Embryonic facial prominence (tissue), 1 donor: Measurements from ENCODE around the gene SETDB1.

Source experiments
- DNase-seq: peaks from one replicate; pipeline ENCODE4 v3.0.0-alpha.2; 2016; ENCODE audit errors: extremely low spot score

The SETDB1 gene

GRCh38 chr1:151002051-151002450 is 75.9 kb downstream of the SETDB1 start:
- DNase-seq = no peak

- no peak for DNase-seq
Observed at GRCh38 chr1:151002611-151003010, 76.4 kb downstream of the SETDB1 start.

DNA sequence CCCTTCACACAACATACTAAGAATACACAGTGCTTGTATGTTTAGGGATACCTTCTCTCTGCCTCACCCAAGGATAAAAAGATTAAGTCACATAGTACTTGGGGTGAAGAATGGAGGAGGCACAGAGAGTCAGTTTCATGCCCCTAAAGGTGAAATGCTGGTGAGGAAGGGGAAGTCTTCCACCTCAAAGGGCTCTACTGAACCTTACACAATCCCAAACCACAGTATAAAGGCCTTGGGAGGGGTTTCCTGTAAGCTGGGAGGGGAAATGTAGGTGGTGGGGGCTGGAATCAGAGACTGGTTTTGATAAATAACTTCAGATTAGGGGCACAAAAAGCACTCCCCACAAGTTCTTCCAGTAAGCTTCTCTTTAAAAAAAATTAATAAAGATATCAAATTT is 77.0 kb downstream of the SETDB1 start:
- no peak for DNase-seq

DNA sequence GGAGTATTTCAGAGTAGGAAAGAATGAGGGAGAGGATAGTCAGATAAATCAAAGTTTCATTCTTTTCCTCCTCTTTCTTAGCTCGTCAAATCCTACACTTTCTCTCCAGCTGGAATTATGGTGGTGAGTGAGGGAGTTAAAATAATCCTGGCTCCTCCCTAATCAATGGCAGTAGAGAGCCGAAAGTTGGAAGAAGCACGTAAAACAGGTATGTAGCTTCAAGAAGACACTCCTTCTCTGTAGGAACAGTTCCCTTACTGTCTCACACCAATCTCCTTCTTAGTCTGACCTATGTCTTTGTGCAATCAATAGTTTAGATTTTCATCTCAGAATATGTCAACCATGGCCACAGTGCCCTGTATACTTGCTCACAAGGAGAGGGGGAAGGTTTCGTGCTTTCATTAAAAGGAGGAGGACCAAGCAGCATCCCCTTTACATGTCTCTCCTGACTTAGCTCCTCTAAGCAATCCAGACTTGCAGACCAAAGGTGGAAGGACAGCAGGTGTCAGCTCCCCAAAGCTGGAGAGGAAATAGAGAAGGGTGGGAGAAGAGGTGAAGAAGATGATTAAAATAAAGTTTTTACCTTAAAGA is 79.7 kb downstream of the SETDB1 start:
- DNase-seq = no peak

DNA sequence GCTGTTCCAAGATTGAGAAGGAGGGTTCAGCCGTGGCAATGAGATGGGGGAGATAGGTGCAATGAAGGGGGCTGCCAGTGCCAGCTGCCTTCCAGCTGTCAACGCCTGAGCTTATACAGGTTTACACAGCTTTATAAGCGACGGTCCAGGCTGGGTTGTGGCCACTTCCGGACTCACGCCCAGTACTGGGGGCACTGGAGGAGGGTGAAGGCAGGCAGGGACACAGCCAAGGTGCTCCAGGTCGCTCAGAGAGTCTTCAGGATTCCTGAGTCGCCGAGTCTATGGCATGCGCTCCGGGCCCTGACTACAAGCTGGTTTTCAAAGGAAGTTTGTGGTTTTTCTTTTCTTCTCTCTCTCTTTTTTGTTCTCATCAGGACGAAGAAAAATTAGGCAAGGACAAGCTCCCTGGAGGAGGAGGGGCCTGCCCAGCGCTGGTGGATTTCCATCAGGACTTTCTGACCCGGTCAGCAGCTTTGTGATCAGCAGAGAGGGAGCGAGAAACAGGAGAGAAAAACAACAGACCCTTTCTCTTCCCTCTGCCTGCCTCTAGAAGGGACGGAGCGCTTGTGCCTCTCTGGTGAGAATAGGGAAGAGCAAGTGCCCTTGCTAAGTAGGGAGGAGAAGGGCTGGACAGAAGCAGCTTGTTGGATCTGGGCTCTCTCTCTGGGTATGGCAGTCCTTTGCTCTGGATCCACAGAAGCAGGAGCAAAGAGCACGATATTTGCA is 80.3 kb downstream of the SETDB1 start, which contains the start of gene MINDY1:
Gene MINDY1 (minus strand): TSS at position 576 of the 726 bp plus-strand sequence. CDS start 4,285 bp downstream, outside the sequence.
- DNase-seq = peak; percentile 81

GRCh38 chr1:151007853-151008243 is 81.7 kb downstream of the SETDB1 start:
- no peak for DNase-seq

GRCh38 chr1:151008244-151009205 is 82.4 kb downstream of the SETDB1 start, which contains the start of gene PRUNE1:
PRUNE1 (plus strand) TSS chr1:151008449; CDS start chr1:151008633, 184 bp downstream.
- DNase-seq = peak; percentile 95

- DNase-seq = no peak
Observed at GRCh38 chr1:151009206-151009587, 83.0 kb downstream of the SETDB1 start.

- DNase-seq = no peak
Observed at GRCh38 chr1:151009674-151010345, 83.6 kb downstream of the SETDB1 start.

DNA sequence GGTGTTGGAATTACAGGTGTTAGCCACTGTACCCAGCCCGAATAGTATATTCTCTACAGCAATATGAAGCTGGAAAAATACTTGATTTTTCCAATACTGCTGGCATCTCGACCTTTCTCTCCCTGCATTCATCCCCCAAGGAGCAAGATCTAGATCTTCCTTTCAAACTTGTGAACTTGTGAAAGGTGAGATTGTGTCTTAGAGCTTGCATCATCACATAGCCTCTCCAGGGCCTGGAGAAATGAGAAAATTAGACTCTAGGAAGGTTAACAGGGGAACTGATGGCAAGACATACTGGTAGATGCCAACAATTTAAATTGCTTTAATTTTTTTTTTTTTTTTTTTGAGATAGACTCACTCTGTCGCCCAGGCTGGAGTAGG is 84.2 kb downstream of the SETDB1 start:
- no peak for DNase-seq

DNA sequence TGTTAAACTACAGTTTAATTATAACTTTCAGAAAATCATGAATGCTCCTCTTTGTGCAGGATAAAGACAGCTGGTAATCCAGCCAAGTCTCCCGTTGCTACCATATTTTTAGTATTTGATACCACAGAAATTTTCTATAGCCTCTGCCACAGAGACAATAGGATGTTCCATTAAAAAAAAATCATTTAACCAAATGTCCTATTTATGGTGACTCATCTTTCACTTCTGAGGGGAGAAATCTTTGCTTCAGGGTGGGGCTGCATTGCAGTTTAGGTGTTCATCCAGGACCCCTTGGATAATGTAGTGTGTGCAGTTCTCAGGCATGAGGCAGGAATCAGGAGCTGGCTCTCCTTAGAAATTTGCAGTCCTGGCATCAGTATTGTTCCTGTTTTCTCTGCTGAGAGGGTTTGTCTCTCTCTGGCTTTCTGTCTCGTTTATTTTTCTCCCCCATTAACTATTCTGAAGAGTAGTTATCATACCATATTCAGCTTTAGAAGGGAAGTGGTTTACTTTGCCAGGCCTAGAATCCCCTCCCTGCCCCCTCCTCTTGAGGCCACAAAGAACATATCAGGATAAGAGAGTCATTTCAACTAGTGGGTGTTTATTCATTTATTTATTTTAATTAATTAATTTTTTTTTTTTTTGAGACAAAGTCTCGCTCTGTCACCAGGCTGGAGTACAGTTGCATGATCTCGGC is 85.1 kb downstream of the SETDB1 start:
- DNase-seq = no peak

DNA sequence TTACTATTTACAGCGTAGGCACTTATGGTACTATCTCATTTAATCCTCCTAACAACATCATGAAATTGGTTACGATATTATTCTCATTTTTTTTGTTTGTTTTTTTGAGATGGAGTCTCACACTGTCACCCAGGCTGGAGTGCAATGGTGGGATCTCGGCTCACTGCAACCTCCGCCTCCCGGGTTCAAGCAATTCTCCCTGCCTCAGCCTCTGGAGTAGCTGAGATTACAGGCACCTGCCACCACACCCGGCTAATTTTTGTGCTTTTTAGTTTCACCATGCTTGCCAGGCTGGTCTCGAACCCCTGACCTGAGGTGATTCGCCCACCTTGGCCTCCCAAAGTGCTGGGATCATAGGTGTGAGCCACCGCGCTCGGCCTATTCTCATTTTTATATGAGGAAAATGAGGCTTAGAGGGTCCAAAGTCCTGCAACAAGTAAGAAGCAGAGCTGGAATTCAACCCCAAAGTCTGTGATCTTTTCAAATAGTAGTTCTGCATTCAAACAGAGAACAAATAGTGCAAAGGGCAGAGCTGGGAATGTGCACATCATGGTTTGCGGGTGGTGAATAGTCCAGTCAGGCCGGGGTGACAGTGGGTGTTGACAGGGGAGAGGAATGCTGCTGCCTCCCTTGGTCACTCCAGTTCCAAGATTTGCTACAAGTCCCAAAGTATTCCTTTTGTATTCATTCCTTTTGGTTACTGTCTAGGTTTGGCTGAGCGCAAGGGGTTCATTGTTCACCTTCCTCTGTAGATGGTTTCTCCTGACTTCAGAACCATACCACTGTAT is 86.7 kb downstream of the SETDB1 start:
- DNase-seq = no peak

GRCh38 chr1:151013518-151013917 is 87.4 kb downstream of the SETDB1 start:
- DNase-seq = no peak
